ENCODE data around the gene ARHGEF2. TPM values are rescaled to one million over a fixed set of nuclear protein-coding genes. Genes with fewer than 3 reads are reported as not detected.
A peak's percentile ranks its signal among the peaks of the same experiment; 100 is the strongest.

Gene ARHGEF2
- total and polyA plus RNA-seq, 2 of the 13 experiments (the other 11 are each of a cell fraction or from before 2014, with no cell fraction given): 16.1 to 32.1 TPM

GRCh38 chr1:155993595-155993994 lies 15.2 kb upstream of the ARHGEF2 start:
- WGBS (ENCODE audit: low lambda C conversion rate): 41% methylated on average over 3 of the region's 3 CpGs
- in situ Hi-C loops (cut with HindIII; ENCODE audit: extremely low pct_ligation_motif_present, low pct_unique_long_range_greater_than_20kb): no loop called here

GRCh38 chr1:155990005-155990739 lies 11.8 kb upstream of the ARHGEF2 start:
- no peak overlapping the region for H3K9ac ChIP-seq (ENCODE audit: insufficient read depth, low read depth, low read length)
- ChIA-PET CTCF (ENCODE audit: low intra/inter-chr PET ratio, low total read pairs) (interaction anchor here (1.3 to 3.6 kb wide), 4 partner anchors 24 to 52 kb away, joined by 4 to 32 read pairs (median 5); no protein-coding TSS in a partner anchor), POLR2A (interaction anchor here (0.6 to 4.9 kb wide), 11 partner anchors 9 to 128 kb away, joined by 4 to 47 read pairs (median 15); partner anchors contain the start of genes ARHGEF2, KHDC4 and RXFP4)
- H3K4me1 ChIP-seq (ENCODE audit: insufficient read depth, low read length): peaks cover 58% of the 10 kb centered on the region
- no peaks in the 10 kb centered on the region for H3K36me3 ChIP-seq (replicated peaks in 1 of 2; ENCODE audit: control insufficient read depth in 1 of 2, insufficient read depth in 2 of 2, low read length in 2 of 2)
- in situ Hi-C loops (cut with HindIII; ENCODE audit: extremely low pct_ligation_motif_present, low pct_unique_long_range_greater_than_20kb): no loop called here
- BruUV-seq (replicated peaks): no TSS peak
- no peaks in the 10 kb centered on the region for H4K20me1 ChIP-seq (ENCODE audit: insufficient read depth, low read length)
- H3K4me3 ChIP-seq (replicated peaks in 1 of 3; ENCODE audit: insufficient read depth in 1 of 3, low read depth in 2 of 3, low read length in 3 of 3): no peak overlapping the region; a peak in 1 of 6 replicates
- ATAC-seq (peak; percentile 7; the same call in 2 of the 3 replicates), FAIRE-seq (no peak), DNase-seq (ENCODE audit: low spot score) (no peak)
- peak overlapping the region; percentile 52 for H3K4me2 ChIP-seq (ENCODE audit: low read depth, low read length)
- TF ChIP-seq THYN1 (CRISPR knock-in tag; IDR thresholded peaks at IDR 0.05; ENCODE audit: borderline replicate concordance, low read depth) (no peak), RBFOX2 (IDR thresholded peaks at IDR 0.05; ENCODE audit: low read depth, low read length) (no peak), ZNF543 (CRISPR knock-in tag; IDR thresholded peaks at IDR 0.05) (0 out of 2 replicates have a peak, but pooled peaks have one; percentile 3)
- intact Hi-C loops (cut with micrococcal nuclease; ENCODE audit: unreplicated experiment): no loop called here
- WGBS (ENCODE audit: low lambda C conversion rate): 30% methylated on average over 3 of the region's 6 CpGs
- H3K27me3 ChIP-seq (ENCODE audit: control insufficient read depth in 1 of 2, insufficient read depth in 2 of 2, low read length in 2 of 2): no peaks in the 10 kb centered on the region
- no peak overlapping the region for H2AFZ ChIP-seq (ENCODE audit: low read length)
- no peaks in the 10 kb centered on the region for H3K79me2 ChIP-seq (ENCODE audit: insufficient read depth, low read length)
- no peaks in the 10 kb centered on the region for H3K9me3 ChIP-seq (ENCODE audit: low read length)
- no peak overlapping the region for H3K27ac ChIP-seq (ENCODE audit: extremely low read length, insufficient read depth, low read length)

More at GRCh38 chr1:155993595-155993994, 15.2 kb upstream of the ARHGEF2 start:
- BruUV-seq (replicated peaks): no TSS peak
- ChIA-PET POLR2A (no interaction called here), CTCF (ENCODE audit: low intra/inter-chr PET ratio, low total read pairs) (no interaction called here)
- no peak overlapping the region for H3K4me3 ChIP-seq (replicated peaks in 1 of 3; ENCODE audit: insufficient read depth in 1 of 3, low read depth in 2 of 3, low read length in 3 of 3)
- no peak for TF ChIP-seq ZBTB44 (CRISPR knock-in tag; IDR thresholded peaks at IDR 0.05)
- FAIRE-seq (no peak), ATAC-seq (no peak), DNase-seq (ENCODE audit: low spot score) (no peak)
- H3K36me3 ChIP-seq (replicated peaks in 1 of 2; ENCODE audit: control insufficient read depth in 1 of 2, insufficient read depth in 2 of 2, low read length in 2 of 2): no peaks in the 10 kb centered on the region
- no peaks in the 10 kb centered on the region for H3K79me2 ChIP-seq (ENCODE audit: insufficient read depth, low read length)
- H3K4me2 ChIP-seq (ENCODE audit: low read depth, low read length): no peak overlapping the region
- H3K27ac ChIP-seq (ENCODE audit: extremely low read length, insufficient read depth, low read length): no peak overlapping the region
- intact Hi-C loops (cut with micrococcal nuclease; ENCODE audit: unreplicated experiment): no loop called here
- no peaks in the 10 kb centered on the region for H3K9me3 ChIP-seq (ENCODE audit: low read length)
- H4K20me1 ChIP-seq (ENCODE audit: insufficient read depth, low read length): no peaks in the 10 kb centered on the region
- H3K27me3 ChIP-seq (ENCODE audit: control insufficient read depth in 1 of 2, insufficient read depth in 2 of 2, low read length in 2 of 2): no peaks in the 10 kb centered on the region
- no peak overlapping the region for H2AFZ ChIP-seq (ENCODE audit: low read length)
- peaks cover 70% of the 10 kb centered on the region for H3K4me1 ChIP-seq (ENCODE audit: insufficient read depth, low read length)
- no peak overlapping the region for H3K9ac ChIP-seq (ENCODE audit: insufficient read depth, low read depth, low read length)

All from HepG2 (cell line).